ENCODE results near the gene ARHGAP15.

ARHGAP15 gene

GRCh38 chr2:143379955-143380354, 250.7 kb downstream of the ARHGAP15 start:
- TF ChIP-seq, protein P1, sequence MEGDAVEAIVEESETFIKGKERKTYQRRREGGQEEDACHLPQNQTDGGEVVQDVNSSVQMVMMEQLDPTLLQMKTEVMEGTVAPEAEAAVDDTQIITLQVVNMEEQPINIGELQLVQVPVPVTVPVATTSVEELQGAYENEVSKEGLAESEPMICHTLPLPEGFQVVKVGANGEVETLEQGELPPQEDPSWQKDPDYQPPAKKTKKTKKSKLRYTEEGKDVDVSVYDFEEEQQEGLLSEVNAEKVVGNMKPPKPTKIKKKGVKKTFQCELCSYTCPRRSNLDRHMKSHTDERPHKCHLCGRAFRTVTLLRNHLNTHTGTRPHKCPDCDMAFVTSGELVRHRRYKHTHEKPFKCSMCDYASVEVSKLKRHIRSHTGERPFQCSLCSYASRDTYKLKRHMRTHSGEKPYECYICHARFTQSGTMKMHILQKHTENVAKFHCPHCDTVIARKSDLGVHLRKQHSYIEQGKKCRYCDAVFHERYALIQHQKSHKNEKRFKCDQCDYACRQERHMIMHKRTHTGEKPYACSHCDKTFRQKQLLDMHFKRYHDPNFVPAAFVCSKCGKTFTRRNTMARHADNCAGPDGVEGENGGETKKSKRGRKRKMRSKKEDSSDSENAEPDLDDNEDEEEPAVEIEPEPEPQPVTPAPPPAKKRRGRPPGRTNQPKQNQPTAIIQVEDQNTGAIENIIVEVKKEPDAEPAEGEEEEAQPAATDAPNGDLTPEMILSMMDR (IDR thresholded peaks at IDR 0.05; ENCODE audit: low read depth, low read length): no peak
- no peak overlapping the region for H3K4me3 ChIP-seq (ENCODE audit: low read depth, low read length)

- TF ChIP-seq, protein P1 (IDR thresholded peaks at IDR 0.05; ENCODE audit: low read depth, low read length): no peak
Observed at GRCh38 chr2:143382573-143382972, 253.4 kb downstream of the ARHGAP15 start.

GRCh38 chr2:143383016-143383415, 253.8 kb downstream of the ARHGAP15 start:
- TF ChIP-seq, protein P1 (IDR thresholded peaks at IDR 0.05; ENCODE audit: low read depth, low read length): no peak
- H3K4me3 ChIP-seq (ENCODE audit: low read depth, low read length): no peak overlapping the region

More at GRCh38 chr2:143382573-143382972, 253.4 kb downstream of the ARHGAP15 start:
- H3K4me3 ChIP-seq (ENCODE audit: low read depth, low read length): no peak overlapping the region

DNA sequence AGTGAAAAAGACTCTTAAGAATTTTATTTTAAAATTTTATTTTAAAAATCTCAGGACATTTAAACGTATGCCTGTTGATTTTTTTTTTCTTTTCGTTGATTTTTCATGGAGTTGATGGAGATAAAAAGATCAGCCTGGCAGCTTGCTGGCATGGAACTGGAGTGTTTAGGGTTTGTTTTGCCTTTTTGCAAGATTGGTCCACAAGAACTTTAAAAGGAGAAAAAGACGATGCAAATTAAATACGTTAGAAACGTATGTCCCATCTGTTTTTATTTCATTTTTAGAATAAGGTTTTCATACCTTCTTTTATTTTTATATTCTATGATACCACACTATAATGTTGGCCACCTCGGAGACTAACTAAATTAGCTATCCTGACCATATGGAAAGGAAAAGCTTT, 254.9 kb downstream of the ARHGAP15 start:
- TF ChIP-seq, protein P1 (IDR thresholded peaks at IDR 0.05; ENCODE audit: low read depth, low read length): no peak
- no peak overlapping the region for H3K4me3 ChIP-seq (ENCODE audit: low read depth, low read length)

GRCh38 chr2:143390171-143390570, 261.0 kb downstream of the ARHGAP15 start:
- TF ChIP-seq, protein P1 (IDR thresholded peaks at IDR 0.05; ENCODE audit: low read depth, low read length): no peak
- no peak overlapping the region for H3K4me3 ChIP-seq (ENCODE audit: low read depth, low read length)

- TF ChIP-seq, protein P1 (IDR thresholded peaks at IDR 0.05; ENCODE audit: low read depth, low read length): no peak
Observed at GRCh38 chr2:143392358-143392757, 263.1 kb downstream of the ARHGAP15 start.

DNA sequence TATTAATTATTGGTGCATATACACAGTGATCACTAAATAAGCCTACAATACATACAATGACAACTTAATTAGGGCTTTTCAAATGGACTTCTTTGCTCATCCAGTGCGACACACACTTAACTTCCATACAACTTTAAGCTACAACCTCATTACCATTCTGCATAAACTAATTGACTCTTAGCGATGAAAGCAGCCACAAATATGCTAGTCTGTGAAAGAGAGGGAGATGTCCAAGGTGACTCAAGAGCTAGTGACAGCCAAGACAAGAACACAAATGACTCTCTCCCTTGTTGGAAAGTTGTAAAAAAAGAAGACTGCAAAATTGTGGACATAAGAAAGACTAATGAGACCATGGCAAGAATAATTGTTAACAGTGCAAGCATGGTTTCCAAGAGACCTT, 264.8 kb downstream of the ARHGAP15 start:
- H3K4me3 ChIP-seq (ENCODE audit: low read depth, low read length): no peak overlapping the region
- TF ChIP-seq, protein P1 (IDR thresholded peaks at IDR 0.05; ENCODE audit: low read depth, low read length): no peak

More at GRCh38 chr2:143392358-143392757, 263.1 kb downstream of the ARHGAP15 start:
- no peak overlapping the region for H3K4me3 ChIP-seq (ENCODE audit: low read depth, low read length)
